HTR-8/SVneo (cell line): ENCODE measurements around the gene TST.
A peak's percentile ranks its signal among the peaks of the same experiment; 100 is the strongest.

Experiments used
- DNase-seq: peaks from one replicate; pipeline ENCODE4 v3.0.0; 2011; ENCODE audit warnings: low spot score, mixed read lengths; ENCODE audit not compliant: insufficient read length
- FAIRE-seq: peaks from 2 replicates; lab custom pipeline; 2011; peaks lifted over from hg19 to GRCh38; lab: Jason Lieb, UNC

TST gene

DNA sequence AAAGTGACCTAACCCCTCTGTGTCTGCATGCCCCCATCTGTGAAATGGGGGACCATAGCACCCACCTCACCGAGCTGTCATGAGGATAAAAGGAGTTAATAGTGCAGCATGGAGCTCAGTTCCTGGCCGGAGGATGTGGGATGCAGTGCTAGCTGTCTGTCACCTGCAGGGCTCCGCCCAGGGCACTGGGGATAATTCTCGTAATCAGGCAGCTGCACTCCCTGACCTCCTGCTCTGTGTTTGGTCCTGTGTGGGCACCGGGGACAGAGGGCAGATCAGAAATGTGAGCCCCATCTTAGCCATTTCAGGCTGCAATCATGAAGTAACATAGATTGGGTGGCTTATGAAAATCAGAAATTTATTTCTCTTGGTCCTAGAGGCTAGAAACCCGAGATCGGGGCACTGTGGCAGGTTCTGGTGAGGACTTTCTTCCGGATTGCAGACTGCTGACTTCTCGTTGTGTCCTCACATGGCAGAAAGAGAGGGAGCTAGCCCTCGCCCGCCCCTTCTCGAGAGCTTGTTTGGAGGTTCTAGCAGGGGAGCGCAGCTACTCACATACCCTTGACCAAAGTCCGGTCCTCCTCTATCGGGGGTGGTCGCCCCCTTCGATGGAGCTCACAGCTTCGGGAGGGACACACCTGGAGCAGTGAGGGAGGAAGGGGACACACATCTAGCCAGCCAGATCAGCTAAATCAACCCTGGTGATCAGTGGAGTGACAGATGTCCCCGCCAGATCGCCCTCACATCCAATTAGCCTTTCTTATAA, 35.5 kb upstream of the TST start:
- FAIRE-seq (no peak), DNase-seq (no peak)

DNA sequence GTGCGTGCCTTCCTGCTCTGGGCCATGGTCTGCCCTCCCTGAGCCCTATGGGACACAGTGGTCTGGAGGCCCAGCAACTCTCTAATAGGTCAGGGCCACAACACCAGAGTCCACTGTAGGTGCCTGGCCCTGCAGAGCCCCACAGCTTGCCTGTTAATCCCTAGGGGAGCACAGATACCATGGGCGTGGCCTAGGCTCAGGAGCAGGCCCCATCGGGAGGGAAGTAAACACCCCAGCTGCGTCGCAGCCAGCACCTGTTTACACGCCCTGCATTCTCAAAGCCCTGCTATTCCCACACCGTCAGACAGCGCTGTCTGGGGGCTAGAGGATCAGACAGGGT, 34.8 kb upstream of the TST start:
- DNase-seq (no peak), FAIRE-seq (no peak)

DNA sequence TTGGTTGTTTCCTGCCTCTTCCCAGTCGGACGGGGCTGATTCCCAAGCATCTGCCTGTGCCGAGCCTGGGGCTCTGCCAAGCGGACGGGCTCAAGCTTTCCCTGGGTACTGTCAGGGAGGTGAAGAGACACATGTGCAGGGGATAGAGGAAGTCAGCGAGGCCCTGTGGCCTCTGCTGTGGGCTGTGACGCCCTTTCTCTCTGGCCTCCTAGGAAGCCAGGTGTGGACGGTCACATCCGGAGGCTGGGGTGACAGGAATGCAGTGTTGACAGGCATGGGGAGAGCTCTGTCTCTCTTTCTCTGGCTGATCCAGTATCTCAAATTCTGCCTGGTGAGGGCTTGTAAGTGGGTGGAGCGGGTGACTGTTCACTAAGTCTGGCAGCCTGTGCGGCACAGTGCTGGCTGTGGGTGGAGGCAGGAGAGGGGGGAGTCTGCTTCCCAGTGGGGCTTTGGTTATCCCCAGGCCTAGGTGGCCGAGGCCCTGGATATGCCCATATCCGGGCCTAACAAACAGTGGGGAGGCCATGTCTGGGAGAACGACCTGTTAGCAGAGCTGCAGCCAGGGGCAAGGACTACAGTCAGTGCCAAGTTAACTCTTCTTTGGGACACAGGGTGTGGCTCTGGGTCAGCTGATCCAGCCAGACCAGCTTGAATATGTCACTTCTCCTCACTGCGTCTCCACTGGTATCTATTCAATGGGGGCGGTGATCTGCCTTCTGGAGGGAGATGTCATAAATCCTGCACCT, 34.2 kb upstream of the TST start:
- DNase-seq (no peak), FAIRE-seq (no peak)

DNA sequence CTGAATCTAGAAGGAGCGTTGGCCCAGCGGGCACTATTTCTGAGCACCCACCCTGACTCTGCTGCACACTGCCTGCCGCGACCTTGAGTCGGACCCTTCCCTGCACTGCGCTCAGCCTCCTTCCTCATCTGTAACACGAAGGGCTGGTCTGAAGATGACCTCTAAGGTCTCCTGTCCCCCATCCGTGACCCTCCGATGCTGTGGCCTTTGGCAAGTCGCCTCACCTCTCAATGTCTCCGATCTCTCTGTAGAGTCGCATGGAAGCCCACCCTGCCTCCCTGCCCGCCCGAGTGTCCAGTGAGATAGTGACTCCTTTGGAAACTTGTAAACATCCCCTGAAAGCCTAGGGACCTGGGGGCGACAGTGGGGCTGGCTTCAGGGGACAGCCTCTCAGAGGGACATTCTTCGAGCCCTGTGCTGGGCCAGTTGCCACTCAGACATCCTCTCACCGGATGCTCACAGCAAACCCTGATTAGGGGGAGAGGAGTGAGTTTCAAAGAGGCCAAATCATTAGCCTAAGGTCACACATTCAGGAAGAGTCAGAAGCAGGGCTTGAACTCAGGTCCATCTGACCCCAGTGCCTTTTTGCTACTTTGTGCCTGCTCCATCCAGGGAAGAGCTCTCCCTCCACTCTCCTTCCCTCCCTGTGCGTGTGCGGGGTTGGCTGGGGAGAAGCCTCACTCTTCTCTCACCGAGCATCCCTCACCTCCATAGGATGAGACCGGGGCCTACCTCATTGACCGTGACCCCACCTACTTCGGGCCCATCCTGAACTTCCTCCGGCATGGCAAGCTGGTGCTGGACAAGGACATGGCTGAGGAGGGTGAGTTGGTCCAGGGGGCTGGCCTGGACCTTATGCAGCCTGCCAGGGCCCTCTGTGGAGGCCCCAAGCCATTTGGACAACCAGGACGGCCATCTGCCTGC, 33.4 kb upstream of the TST start:
- FAIRE-seq: no peak
- DNase-seq: no peak

DNA sequence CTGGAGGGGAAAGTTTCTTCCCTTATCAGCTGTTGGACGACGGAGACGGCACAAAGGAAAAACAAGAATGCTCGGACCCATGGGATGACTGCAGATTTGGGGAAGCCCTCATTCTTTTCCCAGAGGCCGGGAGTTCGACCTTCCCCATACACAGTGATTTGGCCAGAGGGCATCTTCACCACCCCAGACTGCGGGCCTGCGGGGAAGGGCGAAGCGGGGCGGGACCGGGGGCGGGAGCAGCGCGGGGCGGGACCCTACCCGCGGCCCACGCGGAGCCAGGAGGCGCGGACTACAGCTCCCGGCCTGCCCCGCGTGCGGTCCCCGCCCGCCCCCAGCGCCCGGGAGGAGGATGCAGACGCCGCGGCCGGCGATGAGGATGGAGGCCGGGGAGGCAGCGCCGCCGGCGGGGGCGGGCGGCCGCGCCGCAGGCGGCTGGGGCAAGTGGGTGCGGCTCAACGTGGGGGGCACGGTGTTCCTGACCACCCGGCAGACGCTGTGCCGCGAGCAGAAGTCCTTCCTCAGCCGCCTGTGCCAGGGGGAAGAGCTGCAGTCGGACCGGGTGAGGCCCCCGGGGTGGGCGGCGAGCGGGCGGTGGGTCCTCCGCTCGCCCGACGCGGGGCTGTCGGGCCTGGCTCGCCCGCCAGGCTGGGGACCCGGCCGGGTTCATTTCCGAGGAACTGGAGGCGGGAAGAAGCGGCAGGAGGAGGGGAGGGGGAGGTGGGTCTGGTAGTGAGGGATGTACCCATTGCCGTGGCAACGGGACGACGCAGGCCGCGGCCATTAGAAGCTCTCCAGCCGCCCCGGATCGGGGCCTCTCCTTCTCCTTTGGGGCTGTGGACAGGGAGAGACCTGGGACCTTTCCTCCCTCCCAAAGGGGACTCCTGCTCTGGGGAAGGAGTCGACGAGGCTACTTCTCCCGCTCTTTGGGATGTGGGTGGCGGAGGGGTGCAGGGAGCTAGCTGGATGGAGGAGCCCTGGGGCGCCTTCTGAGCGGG, 32.4 kb upstream of the TST start, which contains the start of gene KCTD17:
TSS of gene KCTD17 (plus strand) at position 352 of the 995 bp plus-strand sequence. CDS start at position 371, 19 bp downstream.
- FAIRE-seq: no peak
- peak; percentile 57 for DNase-seq

DNA sequence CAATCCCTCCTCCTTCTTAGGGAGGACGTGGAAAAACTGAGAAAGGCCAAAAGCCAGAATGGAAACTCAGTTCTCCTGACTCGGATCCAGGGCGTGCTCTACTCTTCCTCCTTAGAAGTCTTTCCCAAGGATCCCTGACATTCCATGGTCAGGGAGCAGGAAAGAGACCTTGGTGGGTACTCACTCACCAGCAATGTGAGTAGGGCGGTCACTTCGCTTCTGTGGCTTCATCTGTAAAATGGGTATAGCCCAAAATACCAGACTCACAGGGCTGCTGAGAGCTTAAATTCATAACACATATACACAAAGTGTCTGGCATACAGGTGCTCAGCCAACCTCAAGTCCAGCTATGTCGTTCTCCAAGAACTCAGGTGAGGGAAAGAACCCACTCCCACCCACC, 31.7 kb upstream of the TST start:
- DNase-seq: no peak
- no peak for FAIRE-seq

DNA sequence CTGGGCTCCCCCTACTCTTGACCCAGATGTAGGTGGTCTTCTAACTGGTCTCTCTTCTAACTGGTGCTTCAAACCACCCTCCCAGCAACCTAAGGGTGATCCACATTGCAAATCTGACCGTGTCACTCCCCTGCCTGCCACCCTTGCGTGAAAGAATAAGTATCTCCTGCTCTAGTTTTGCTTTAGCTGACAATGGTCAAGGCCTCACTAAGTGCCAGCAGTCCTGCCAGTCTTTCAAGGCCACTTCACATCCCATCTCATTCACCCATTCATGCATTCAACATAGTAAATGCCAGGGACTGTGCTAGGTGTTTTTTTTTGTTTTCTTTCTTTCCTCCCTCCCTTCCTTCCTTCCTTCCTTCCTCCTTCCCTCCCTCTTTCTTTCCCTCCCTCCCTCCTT, 30.0 kb upstream of the TST start:
- FAIRE-seq: no peak

DNA sequence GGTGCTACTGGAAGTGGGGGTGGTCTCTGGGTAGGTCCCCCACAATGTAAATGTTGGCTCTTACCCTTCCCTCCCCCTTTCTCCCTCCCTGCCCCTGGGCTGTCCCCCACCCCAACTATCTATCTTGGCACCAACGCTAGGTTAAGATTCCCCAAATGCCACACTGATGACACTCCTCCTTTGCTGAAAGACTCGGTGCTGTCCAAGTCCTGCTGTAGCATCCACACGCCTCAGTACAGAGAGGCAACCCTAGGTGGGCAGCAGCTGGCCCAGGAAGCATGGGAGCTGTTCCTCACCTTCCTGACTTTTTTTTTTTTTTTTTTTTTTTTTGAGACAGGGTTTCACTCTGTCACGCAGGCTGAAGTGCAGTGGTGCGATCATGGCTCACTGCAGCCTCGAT, 28.9 kb upstream of the TST start:
- no peak for FAIRE-seq
- no peak for DNase-seq

More for the DNA sequence above, 30.0 kb upstream of the TST start:
- DNase-seq: no peak

DNA sequence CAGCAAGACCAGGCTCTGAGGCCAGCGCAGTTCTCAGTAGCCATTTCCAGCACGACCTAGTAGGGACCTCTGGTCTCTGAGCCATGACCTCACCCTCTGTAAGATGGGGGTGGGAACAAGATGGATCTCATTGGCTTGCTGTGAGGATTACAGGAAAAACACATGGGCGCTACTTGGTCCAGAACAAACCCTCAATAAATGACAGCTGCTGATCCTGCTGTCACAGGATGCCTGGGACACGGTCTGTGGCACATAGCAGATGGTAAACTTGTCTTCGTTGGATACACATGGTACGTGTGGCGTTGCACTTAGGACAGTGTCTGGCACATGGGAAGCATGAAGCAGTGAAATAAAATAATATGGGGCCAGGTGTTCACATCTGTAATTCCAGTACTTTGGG, 27.8 kb upstream of the TST start:
- no peak for DNase-seq
- no peak for FAIRE-seq

DNA sequence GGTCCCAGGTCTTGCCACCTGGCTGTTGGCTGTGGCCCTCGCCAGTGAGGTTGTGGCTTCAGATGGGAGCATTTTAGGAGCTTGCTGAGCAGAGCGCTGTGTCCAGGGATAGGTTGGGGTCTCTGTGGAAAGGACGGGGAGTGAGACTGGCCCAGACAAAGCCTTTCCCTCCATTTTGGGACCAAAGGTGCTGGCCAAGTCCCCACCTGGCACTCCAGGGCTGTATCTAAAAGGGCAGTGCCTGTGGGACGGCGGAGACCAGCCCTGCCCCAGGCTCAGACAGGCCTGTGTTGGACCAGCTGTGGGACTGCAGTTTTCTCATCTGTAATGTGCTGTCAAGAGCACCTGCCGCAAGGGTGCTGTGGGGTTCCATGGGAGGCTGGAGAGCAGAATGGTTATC, 27.3 kb upstream of the TST start:
- FAIRE-seq: no peak
- no peak for DNase-seq

DNA sequence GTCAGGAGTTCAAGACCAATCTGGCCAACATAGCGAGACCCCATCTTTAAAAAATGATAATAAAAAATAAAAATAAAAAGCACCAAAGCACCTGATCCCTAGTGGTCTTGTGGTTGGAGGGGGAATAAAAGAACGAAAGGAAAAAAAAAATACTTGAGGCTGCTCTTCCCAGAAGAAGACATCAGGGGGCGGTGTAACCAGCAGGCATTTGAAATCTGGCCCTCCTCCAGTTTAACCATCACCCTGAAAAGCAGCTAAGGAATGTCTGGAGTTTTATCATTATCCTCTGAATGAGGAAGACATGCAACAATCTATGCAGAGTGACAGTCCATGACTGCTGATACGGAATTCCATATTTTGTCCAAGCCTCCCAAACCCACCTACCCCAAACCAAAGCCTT, 26.7 kb upstream of the TST start:
- FAIRE-seq (no peak), DNase-seq (peak; percentile 42)

DNA sequence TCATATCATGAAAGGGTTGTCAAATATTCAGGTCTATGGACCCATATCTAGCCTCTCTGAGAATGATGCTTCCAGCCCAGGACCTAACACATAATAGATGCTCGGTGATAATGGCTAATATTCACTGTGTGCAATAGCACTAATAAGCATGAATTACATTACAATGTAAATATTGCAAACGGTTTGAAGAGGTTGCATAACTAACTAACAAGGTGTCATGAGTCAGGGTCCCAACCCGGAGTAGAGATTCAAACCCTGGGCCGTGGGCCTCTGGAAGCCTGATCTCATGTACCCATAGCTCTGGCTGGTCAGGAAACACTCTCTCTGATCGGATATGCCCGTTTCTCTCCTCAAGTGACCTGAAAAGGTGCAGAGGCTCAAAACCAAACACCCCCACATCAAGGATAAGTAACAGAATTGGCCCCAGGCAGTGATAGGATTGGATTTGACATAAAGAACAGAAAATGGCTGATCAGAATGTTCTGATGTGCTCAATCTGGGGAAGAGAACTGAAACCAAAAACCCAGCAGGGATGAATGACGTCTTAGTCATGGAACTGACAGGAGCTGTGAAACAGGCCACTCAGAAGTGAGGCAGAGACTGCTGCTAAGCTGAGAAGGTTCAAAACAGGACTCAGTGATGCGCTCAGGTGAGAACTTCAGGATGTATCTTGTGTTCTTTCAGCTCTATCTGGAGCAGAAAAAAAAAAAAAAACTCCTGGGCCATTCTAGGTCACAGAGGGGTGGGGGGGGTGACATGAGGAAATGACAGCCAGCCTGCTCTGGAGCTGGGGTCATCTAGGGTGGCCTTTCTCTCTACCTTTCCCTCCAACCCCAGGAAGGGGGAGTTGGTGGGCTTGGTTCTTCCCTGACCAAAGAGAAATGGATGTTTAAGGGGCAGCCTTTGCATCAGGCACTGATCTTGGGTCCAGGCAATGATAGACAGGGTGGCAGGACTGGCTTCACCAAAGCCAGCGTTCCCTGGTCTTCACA, 25.7 kb upstream of the TST start:
- no peak for FAIRE-seq

DNA sequence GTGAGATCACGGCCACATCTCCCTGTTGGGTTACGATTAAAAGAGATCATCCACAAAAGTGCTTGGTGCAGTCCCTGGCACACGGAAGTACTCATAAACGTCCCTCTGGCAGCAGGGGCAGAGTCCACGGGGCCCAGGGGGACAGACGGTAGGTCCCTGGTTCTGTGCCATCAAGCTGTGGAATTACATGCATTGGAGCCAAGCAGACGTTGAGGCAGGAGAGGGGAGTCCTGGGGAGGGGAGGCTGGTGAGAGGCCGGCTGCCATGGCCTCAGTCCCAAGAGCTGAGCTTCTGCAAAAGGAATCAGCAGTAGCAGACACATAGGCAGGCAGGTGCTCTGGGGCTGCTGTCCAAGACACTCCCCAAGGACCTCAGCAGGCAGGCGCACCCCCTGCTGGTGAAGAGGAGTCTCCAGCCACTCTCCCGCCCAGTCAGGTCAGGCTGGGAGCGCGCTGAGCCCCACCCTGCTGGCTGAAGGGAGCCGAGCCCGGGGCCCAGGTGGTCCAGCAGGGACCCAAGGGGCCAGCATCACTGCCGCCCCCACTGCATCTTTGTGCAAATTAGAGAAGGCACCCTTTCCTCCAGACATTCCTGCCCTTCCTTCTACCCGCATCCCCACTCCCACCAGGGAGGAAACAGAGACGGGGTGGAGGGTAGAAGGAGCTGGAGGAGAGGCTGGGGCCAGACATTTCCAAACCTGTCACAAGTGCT, 24.7 kb upstream of the TST start:
- FAIRE-seq (no peak), DNase-seq (no peak)

More for the DNA sequence above, 25.7 kb upstream of the TST start:
- no peak for DNase-seq

DNA sequence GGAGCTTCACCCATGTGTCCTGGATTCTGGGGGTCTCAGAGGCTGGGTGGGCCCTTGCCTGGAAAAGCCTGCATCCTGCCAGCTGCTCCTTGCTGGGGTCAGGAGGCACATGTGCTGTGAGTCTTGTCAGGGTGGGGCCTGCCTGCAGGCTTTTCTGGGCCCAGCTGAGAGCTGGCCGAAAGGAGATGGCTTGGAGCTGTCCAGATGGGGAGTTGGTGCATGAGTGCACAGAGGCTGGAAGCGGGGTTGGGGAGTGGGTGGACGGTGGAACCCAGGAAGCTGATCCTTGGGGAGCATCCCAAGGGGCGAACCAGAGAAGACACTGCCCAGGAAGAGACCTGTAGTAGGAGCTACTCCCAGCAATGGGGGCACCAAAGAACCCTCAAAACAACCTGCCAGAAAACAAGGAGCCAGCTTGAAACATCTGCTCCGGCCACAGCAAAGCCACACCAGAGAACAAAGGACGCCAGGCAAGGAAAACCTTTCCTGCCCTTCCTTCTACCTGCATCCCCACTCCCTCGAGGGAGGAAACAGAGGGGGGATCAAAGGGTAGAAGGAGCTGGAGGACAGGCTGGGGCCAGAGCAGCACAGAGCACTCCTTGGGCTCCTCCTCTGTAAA, 24.1 kb upstream of the TST start:
- no peak for DNase-seq
- FAIRE-seq: no peak

DNA sequence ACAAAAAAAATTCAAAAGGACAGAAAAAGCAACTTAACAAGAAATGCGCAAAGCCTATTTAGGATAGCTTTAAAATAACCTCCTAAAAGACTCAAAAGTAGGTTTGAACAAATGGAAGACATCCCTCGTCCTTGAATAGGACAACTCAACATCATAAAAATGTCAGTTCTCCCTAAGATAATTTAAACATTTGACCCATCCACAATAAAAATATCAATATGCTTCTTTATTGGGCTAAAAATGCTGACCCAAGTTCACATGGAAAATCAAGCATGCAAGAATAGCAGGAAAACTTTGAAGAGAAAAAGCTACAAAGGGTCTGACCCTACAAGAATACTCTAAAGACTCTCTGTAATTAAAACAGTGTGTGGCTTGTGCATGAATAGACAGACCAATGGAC, 20.2 kb upstream of the TST start:
- DNase-seq (no peak), FAIRE-seq (no peak)

DNA sequence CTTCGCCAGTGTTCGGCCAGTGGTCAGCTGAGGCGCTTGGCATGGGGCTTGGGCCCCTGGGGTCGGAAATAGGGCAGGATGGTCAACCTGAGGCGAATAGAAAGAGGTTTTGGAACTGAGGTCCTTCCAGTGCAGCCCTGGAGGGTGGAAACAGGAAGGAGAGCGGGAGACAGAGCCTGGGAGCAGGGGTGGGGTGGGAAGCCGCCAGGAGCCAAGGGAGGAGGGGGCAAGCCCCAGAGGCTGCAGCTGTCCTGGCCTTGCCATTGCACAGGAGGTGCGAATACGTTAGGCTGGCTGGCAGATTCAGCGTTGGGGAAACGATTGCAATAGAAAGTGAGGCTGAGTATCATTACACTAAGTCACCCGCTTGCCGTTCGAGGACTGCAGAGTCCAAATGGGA, 18.4 kb upstream of the TST start:
- DNase-seq (no peak), FAIRE-seq (no peak)

DNA sequence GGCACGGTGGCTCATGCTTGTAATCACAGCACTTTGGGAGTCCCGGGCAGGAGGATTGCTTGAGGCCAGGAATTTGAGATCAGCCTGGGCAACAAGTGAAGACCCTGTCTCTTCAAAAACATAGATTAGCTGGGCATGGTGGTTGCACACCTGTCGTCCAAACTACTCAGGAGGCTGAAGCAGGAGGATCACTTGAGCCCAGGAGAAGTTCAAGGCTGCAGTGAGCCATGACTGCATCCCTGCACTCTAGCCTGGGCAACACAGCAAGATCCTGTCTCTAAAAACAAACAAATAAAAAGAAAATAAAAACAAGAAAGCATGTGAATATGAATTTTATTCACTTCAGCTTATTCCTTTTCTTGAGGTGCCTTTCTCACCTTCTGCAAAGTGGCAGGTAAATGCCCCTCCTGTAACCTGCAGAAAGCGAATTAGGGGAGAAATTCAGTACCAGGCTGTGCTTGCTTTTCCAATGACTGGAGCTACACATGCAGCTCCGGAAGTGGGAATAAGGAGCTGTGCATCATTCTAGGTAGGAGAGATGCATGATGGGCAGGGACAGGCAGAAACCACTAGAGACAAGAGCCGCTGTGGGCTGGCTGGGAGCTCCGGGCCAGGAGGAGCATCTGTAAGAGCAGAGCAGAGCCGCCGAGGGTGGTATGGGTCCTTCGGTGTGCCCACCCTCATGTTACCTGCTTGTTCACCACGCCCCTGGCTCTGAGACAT, 17.6 kb upstream of the TST start:
- FAIRE-seq: no peak

More for the DNA sequence above, 17.6 kb upstream of the TST start:
- no peak for DNase-seq
